CD8-positive, alpha-beta memory T cell (primary cell): Measurements from ENCODE around the gene CFAP65. TPM values are rescaled to one million over a fixed set of nuclear protein-coding genes. Genes with fewer than 3 reads are reported as not detected.

Experiments used
- CTCF ChIA-PET: fragments of 350-600 bp; sonication (Branson Sonifier 250); formaldehyde crosslinking; loops from one replicate; lab custom pipeline; 2021; ENCODE audit warnings: antibody characterized with exemption; lab: Charles Lee
- POLR2A ChIA-PET: fragments of 350-600 bp; sonication (Branson Sonifier 250); formaldehyde crosslinking; loops from one replicate; lab custom pipeline; 2021; ENCODE audit warnings: antibody characterized with exemption; lab: Charles Lee
- DNase-seq, 5 donors: peaks; one replicate each; pipeline versions ENCODE4 v3.0.0 to v3.0.0-alpha.2; 2020 to 2022; ENCODE audit warnings: mixed read lengths in 1 of 5
- H3K27ac ChIP-seq: one replicate; pipeline ENCODE4 v1.7.0; 2013; ENCODE audit warnings: low read depth, mild to moderate bottlenecking, low read length, moderate library complexity
- H3K27me3 ChIP-seq: 2 replicates; pipeline ENCODE4 v1.7.0; 2013; ENCODE audit warnings: low read length, mild to moderate bottlenecking; ENCODE audit not compliant: insufficient read depth, poor library complexity, severe bottlenecking
- H3K36me3 ChIP-seq: 2 replicates; pipeline ENCODE4 v1.7.0; 2013; ENCODE audit warnings: mild to moderate bottlenecking, low read length, moderate library complexity; ENCODE audit not compliant: insufficient read depth
- H3K4me1 ChIP-seq: 2 replicates; pipeline ENCODE4 v1.7.0; 2013; ENCODE audit warnings: mild to moderate bottlenecking, low read length, moderate library complexity; ENCODE audit not compliant: insufficient read depth
- H3K4me3 ChIP-seq: 2 replicates; pipeline ENCODE4 v1.7.0; 2013; ENCODE audit warnings: mild to moderate bottlenecking, low read length
- H3K9me3 ChIP-seq: 2 replicates; pipeline ENCODE4 v1.7.0; 2013; ENCODE audit warnings: mild to moderate bottlenecking, low read length
- H3K27ac Mint-ChIP-seq, 8 donors: one replicate each; pipeline ENCODE4 v1.8.0; 2020 to 2021; ENCODE audit warnings: mixed read lengths in 8 of 8, mild to moderate bottlenecking in 6 of 8, inconsistent platforms in 3 of 8, moderate library complexity in 3 of 8
- H3K27me3 Mint-ChIP-seq, 2 donors: one replicate each; pipeline ENCODE4 v1.8.0; 2020 to 2021; ENCODE audit warnings: mixed read lengths in 2 of 2, mild to moderate bottlenecking in 1 of 2, moderate library complexity in 1 of 2
- H3K36me3 Mint-ChIP-seq, 3 donors: one replicate each; pipeline ENCODE4 v1.8.0; 2020 to 2021; ENCODE audit warnings: mixed read lengths in 3 of 3, inconsistent platforms in 1 of 3, mild to moderate bottlenecking in 1 of 3
- H3K4me1 Mint-ChIP-seq, 3 donors: one replicate each; pipeline ENCODE4 v1.8.0; 2020 to 2021; ENCODE audit warnings: mixed read lengths in 3 of 3, inconsistent platforms in 1 of 3, mild to moderate bottlenecking in 1 of 3
- H3K4me3 Mint-ChIP-seq, 7 donors: one replicate each; pipeline ENCODE4 v1.8.0; 2020 to 2021; ENCODE audit warnings: mixed read lengths in 7 of 7, mild to moderate bottlenecking in 6 of 7, moderate library complexity in 4 of 7, inconsistent platforms in 2 of 7
- H3K9me3 Mint-ChIP-seq, 5 donors: one replicate each; pipeline ENCODE4 v1.8.0; 2020 to 2022; ENCODE audit warnings: mixed read lengths in 5 of 5, mild to moderate bottlenecking in 3 of 5, moderate library complexity in 2 of 5, inconsistent platforms in 1 of 5
- polyA plus RNA-seq: library from polyadenylated mRNA; unstranded; fragments of 300-500 nt; fragmentation: Illumina TruSeq; gene quantifications from one replicate; pipeline ENCODE4 v1.2.3, GENCODE V29; 2021
- total RNA-seq, 2 experiments: library from RNA; stranded (reverse); gene quantifications; one replicate each; pipeline ENCODE4 v1.2.3, GENCODE V29; 2021

Gene CFAP65
- total and polyA plus RNA-seq, 3 experiments from 2014 or later = not detected

- no peak overlapping the region for H3K27ac ChIP-seq
- H3K4me1 Mint-ChIP-seq = peaks cover 0 to 2% (median 1%) of the 10 kb centered on the region in 3 donors
- CTCF ChIA-PET = interaction anchor here (1.3 kb wide), 1 partner anchor 22 kb away, joined by 3 read pairs; no protein-coding TSS in a partner anchor
Measured at GRCh38 chr2:219035942-219036341, 5.4 kb downstream of the CFAP65 start.

GRCh38 chr2:219034823-219035222 is 6.5 kb downstream of the CFAP65 start:
- Mint-ChIP-seq H3K27ac (no peak overlapping the region), H3K9me3 (no peaks in the 10 kb centered on the region), H3K4me1 (no peaks in the 10 kb centered on the region), H3K36me3 (no peaks in the 10 kb centered on the region), H3K27me3 (peaks cover 27 to 80% of the 10 kb centered on the region in 2 donors), H3K4me3 (no peak overlapping the region)
- POLR2A ChIA-PET = interaction anchor here (0.7 kb wide), 1 partner anchor 77 kb away, joined by 6 read pairs; no protein-coding TSS in a partner anchor
- Histone ChIP-seq H3K27ac (no peak overlapping the region), H3K27me3 (peaks cover 8% of the 10 kb centered on the region), H3K4me3 (no peak overlapping the region), H3K4me1 (no peaks in the 10 kb centered on the region), H3K9me3 (no peaks in the 10 kb centered on the region), H3K36me3 (no peaks in the 10 kb centered on the region)
- no peak for DNase-seq
- CTCF ChIA-PET = no interaction called here

More at GRCh38 chr2:219035942-219036341, 5.4 kb downstream of the CFAP65 start:
- H3K36me3 ChIP-seq = no peaks in the 10 kb centered on the region
- H3K9me3 ChIP-seq = no peaks in the 10 kb centered on the region
- H3K27me3 Mint-ChIP-seq = peaks cover 31 to 82% of the 10 kb centered on the region in 2 donors
- H3K36me3 Mint-ChIP-seq = no peaks in the 10 kb centered on the region
- POLR2A ChIA-PET = no interaction called here
- no peak overlapping the region for H3K4me3 ChIP-seq
- no peak overlapping the region for H3K27ac Mint-ChIP-seq
- no peak for DNase-seq
- no peaks in the 10 kb centered on the region for H3K9me3 Mint-ChIP-seq
- peaks cover 10% of the 10 kb centered on the region for H3K27me3 ChIP-seq
- no peak overlapping the region for H3K4me3 Mint-ChIP-seq
- H3K4me1 ChIP-seq = no peaks in the 10 kb centered on the region

DNA sequence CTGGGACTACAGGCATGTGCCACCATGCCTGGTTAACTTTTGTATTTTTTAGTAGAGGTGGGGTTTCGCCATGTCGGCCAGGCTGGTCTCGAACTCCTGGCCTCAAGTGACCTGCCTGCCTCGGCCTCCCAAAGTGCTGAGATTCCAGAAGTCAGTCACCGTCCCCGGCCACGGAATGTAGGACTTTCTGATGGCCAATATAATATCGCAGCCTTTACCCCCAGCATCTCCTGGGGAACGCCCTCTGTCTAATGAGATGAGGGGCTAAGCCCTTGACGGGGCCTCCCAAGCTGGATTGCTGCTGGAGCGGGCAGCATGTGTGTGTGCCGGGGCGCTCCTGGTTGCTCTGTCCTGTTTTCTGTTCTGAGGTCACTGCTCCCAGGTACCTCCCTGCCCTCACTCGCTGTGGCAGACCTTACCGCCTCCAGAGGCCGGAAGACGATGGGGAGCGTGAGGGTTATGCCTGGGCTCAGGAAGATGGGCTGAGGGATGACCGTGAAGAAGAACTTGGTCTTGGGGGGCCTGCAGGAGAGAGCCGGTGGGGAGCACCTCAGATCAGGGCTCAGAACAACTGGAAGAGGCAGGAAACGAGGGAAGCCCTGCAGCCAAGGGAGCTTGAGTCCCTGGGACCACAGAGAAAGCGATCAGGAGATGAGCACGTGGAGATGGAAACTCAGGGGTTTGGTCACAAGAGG is 9.1 kb downstream of the CFAP65 start:
- POLR2A ChIA-PET = no interaction called here
- H3K36me3 Mint-ChIP-seq = no peaks in the 10 kb centered on the region

GRCh38 chr2:219031005-219031738 is 10.1 kb downstream of the CFAP65 start:
- Mint-ChIP-seq H3K4me1 (no peaks in the 10 kb centered on the region), H3K9me3 (no peaks in the 10 kb centered on the region), H3K27ac (no peak overlapping the region), H3K27me3 (peaks cover 17 to 58% of the 10 kb centered on the region in 2 donors), H3K4me3 (no peak overlapping the region), H3K36me3 (no peaks in the 10 kb centered on the region)
- H3K9me3 ChIP-seq = no peaks in the 10 kb centered on the region
- DNase-seq = no peak
- H3K4me1 ChIP-seq = no peaks in the 10 kb centered on the region
- no peak overlapping the region for H3K27ac ChIP-seq
- ChIA-PET CTCF (interaction anchor here (1.3 to 4.5 kb wide), 7 partner anchors 10 to 126 kb away, joined by 3 to 65 read pairs (median 9); partner anchors contain the start of genes CFAP65 and NHEJ1), POLR2A (no interaction called here)
- no peaks in the 10 kb centered on the region for H3K36me3 ChIP-seq
- H3K27me3 ChIP-seq = peaks cover 4% of the 10 kb centered on the region
- H3K4me3 ChIP-seq = no peak overlapping the region

More for the DNA sequence above, 9.1 kb downstream of the CFAP65 start:
- no peaks in the 10 kb centered on the region for H3K4me1 Mint-ChIP-seq
- Histone ChIP-seq H3K9me3 (no peaks in the 10 kb centered on the region), H3K4me3 (no peak overlapping the region), H3K27ac (no peak overlapping the region), H3K27me3 (peaks cover 4% of the 10 kb centered on the region), H3K4me1 (no peaks in the 10 kb centered on the region), H3K36me3 (no peaks in the 10 kb centered on the region)
- no peak for DNase-seq
- H3K27me3 Mint-ChIP-seq = peaks cover 17 to 61% of the 10 kb centered on the region in 2 donors
- CTCF ChIA-PET = interaction anchor here (4.5 kb wide), 1 partner anchor 124 kb away, joined by 65 read pairs; the partner anchor contains the start of gene NHEJ1
- no peaks in the 10 kb centered on the region for H3K9me3 Mint-ChIP-seq
- no peak overlapping the region for H3K4me3 Mint-ChIP-seq
- H3K27ac Mint-ChIP-seq = no peak overlapping the region

DNA sequence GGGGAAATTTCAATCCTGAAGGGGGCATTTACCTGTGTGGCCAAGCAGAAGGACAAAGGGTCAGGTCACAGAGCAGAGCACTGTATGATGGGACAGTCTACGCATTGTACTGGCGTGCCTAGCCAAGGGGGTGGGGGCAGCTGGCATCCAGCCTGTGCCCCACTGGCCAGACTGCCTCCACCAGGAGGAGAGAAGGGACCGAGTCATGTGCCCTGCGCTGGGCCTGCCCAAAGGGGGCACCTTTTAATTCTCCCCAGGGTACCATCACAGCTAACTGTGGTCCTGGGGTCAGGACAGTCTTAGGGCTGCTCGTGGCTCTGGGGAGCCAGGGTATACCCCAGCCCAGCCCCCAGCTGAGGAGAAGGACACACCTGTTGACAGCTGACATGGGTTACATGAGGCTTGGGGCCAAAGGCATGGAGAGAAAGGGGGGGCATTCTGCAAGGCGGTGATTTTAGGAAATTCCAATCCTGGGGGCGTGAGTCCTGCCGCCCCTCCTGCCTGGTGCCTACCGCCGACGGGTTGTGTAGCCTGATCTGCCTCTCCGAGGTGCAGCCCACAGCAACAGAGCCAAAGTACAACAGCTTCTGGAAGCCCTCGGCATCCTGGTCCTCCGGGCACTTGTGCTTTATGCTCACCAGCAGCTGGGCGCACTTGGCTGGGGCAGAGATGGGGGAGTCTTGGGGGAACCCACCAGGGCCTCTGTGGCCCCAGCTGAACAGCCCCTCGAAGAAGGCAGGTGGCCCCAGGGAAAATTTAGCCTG is 11.0 kb downstream of the CFAP65 start:
- H3K27me3 ChIP-seq = peaks cover 4% of the 10 kb centered on the region

DNA sequence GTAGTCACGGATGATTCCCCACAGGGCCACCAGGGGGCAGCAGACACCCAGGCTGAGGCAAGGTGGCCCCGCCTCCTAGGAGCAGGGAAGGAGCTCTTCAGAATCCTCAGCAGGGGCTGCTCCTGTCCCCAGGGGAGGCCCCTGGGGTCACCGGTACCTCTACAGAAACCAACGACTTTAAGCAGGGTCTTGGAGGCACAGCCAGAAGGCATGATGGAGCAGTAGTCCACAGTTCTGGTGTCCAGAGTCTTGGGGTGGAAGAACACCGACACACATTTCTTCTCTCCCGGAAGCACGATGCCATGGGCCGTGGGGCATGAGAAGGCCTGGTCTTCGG is 11.5 kb downstream of the CFAP65 start:
- H3K27ac Mint-ChIP-seq = peak overlapping the region in 1 of 8 donors; percentile 88
- Histone ChIP-seq H3K9me3 (no peaks in the 10 kb centered on the region), H3K27ac (no peak overlapping the region), H3K4me1 (no peaks in the 10 kb centered on the region), H3K27me3 (peaks cover 4% of the 10 kb centered on the region), H3K4me3 (no peak overlapping the region), H3K36me3 (no peaks in the 10 kb centered on the region)
- ChIA-PET POLR2A (interaction anchor here (0.6 to 0.9 kb wide), 2 partner anchors 28 to 121 kb away, joined by 3 read pairs; no protein-coding TSS in a partner anchor), CTCF (interaction anchor here (0.6 to 4.5 kb wide), 34 partner anchors 8 to 308 kb away, joined by 3 to 65 read pairs (median 4); partner anchors contain the start of genes CFAP65, NHEJ1 and PTPRN)
- H3K36me3 Mint-ChIP-seq = no peaks in the 10 kb centered on the region
- peaks cover 14 to 44% of the 10 kb centered on the region in 2 donors for H3K27me3 Mint-ChIP-seq
- no peaks in the 10 kb centered on the region for H3K4me1 Mint-ChIP-seq
- DNase-seq = peak; percentile 62 to 84 (median 68)
- no peaks in the 10 kb centered on the region for H3K9me3 Mint-ChIP-seq
- H3K4me3 Mint-ChIP-seq = no peak overlapping the region

More for the DNA sequence above, 11.0 kb downstream of the CFAP65 start:
- Mint-ChIP-seq H3K27me3 (peaks cover 14 to 50% of the 10 kb centered on the region in 2 donors), H3K4me1 (no peaks in the 10 kb centered on the region), H3K9me3 (no peaks in the 10 kb centered on the region), H3K4me3 (no peak overlapping the region), H3K36me3 (no peaks in the 10 kb centered on the region), H3K27ac (peak overlapping the region in 1 of 8 donors; percentile 74)
- Histone ChIP-seq H3K4me3 (no peak overlapping the region), H3K27ac (no peak overlapping the region), H3K9me3 (no peaks in the 10 kb centered on the region), H3K4me1 (no peaks in the 10 kb centered on the region), H3K36me3 (no peaks in the 10 kb centered on the region)
- no peak for DNase-seq
- CTCF ChIA-PET = interaction anchor here (0.6 to 4.5 kb wide), 34 partner anchors 7 to 307 kb away, joined by 3 to 65 read pairs (median 4); partner anchors contain the start of genes CFAP65, NHEJ1 and PTPRN
- POLR2A ChIA-PET = interaction anchor here (0.6 kb wide), 1 partner anchor 120 kb away, joined by 3 read pairs; no protein-coding TSS in a partner anchor

DNA sequence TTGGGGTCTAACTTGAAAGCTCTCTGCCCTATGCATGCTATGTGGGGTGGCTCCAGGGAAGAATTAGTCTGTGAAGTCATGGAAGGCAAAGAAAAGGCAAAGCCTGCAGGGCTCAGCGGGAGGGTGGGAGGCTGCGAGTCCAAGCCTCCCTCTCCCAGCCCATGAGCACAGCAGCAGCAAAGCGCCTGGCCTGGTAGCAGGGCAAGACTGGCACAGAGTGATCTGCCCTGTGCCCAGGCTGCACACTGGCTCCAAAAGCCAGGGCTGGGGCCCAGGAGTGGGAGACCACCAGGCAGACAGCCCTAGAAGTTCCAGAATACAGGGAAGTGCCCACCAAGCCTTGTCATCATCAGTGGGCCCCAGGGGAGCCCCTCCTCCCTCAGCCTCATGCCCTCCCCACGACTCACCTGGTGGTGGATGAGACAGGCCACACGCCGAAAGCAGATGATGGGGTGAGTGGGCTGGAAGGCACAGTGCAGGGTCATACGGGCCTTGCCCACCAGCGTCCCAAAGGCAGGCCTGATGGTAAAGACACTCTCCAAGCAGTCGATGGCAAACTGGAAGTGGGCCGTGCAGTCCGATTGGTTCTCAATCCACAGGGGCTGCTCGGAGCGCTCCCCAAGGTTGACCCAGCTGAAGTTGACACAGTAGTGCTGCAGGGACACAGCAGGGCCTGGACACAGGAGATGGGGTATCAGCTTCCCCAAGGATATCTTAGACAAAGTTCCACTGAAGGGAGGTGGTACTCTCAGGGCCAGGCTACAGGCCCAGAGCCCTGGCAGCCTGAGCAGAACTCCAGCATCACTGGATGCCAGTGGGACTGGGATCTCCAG is 12.1 kb downstream of the CFAP65 start:
- Mint-ChIP-seq H3K9me3 (no peaks in the 10 kb centered on the region), H3K4me3 (no peak overlapping the region), H3K4me1 (no peaks in the 10 kb centered on the region), H3K27ac (no peak overlapping the region), H3K36me3 (no peaks in the 10 kb centered on the region), H3K27me3 (peaks cover 14 to 39% of the 10 kb centered on the region in 2 donors)
- no peaks in the 10 kb centered on the region for H3K4me1 ChIP-seq
- no peaks in the 10 kb centered on the region for H3K36me3 ChIP-seq
- POLR2A ChIA-PET = interaction anchor here (0.6 to 0.9 kb wide), 2 partner anchors 27 to 121 kb away, joined by 3 read pairs; no protein-coding TSS in a partner anchor
- no peaks in the 10 kb centered on the region for H3K9me3 ChIP-seq
- CTCF ChIA-PET = interaction anchor here (0.6 to 4.5 kb wide), 33 partner anchors 9 to 308 kb away, joined by 3 to 65 read pairs (median 3); partner anchors contain the start of genes CFAP65, NHEJ1 and PTPRN
- H3K4me3 ChIP-seq = no peak overlapping the region
- no peak for DNase-seq
- H3K27ac ChIP-seq = no peak overlapping the region
- peaks cover 4% of the 10 kb centered on the region for H3K27me3 ChIP-seq
